Germinal center (tissue), 1 donor: ENCODE data around the gene RWDD4.
"Not testable (repeated sequence)": the region's sequence is repeated elsewhere in the genome, so short reads cannot be mapped to it uniquely, and the experiment has no call there.

ENCODE experiments used
- DNase-seq: peaks from one replicate; pipeline ENCODE4 v3.0.0; 2012; ENCODE audit warnings: mixed read lengths, low spot score

The RWDD4 gene

GRCh38 chr4:183635741-183636140, 23.2 kb downstream of the RWDD4 start:
- no peak for DNase-seq

GRCh38 chr4:183635321-183635720, 23.7 kb downstream of the RWDD4 start:
- DNase-seq = no peak

GRCh38 chr4:183633476-183634400, 25.2 kb downstream of the RWDD4 start:
- DNase-seq = no peak

- DNase-seq = no peak
Observed at GRCh38 chr4:183632689-183633088, 26.3 kb downstream of the RWDD4 start.

- DNase-seq = no peak
Observed at GRCh38 chr4:183631577-183632198, 27.3 kb downstream of the RWDD4 start.

GRCh38 chr4:183627979-183628588, 30.9 kb downstream of the RWDD4 start:
- no peak for DNase-seq

GRCh38 chr4:183627286-183627685, 31.7 kb downstream of the RWDD4 start:
- DNase-seq = not testable (repeated sequence)

- DNase-seq = no peak
Observed at GRCh38 chr4:183626168-183626567, 32.8 kb downstream of the RWDD4 start.

- DNase-seq = no peak
Observed at GRCh38 chr4:183624548-183624947, 34.4 kb downstream of the RWDD4 start.

- no peak for DNase-seq
Observed at GRCh38 chr4:183621875-183622274, 37.1 kb downstream of the RWDD4 start.

- DNase-seq = no peak
Observed at GRCh38 chr4:183620421-183620820, 38.6 kb downstream of the RWDD4 start.

GRCh38 chr4:183618681-183619080, 40.3 kb downstream of the RWDD4 start:
- no peak for DNase-seq

- no peak for DNase-seq
Observed at GRCh38 chr4:183617075-183617474, 41.9 kb downstream of the RWDD4 start.

- no peak for DNase-seq
Observed at GRCh38 chr4:183612329-183613250, 46.4 kb downstream of the RWDD4 start.

GRCh38 chr4:183611210-183611830, 47.7 kb downstream of the RWDD4 start:
- DNase-seq = no peak

- no peak for DNase-seq
Observed at GRCh38 chr4:183610613-183611012, 48.4 kb downstream of the RWDD4 start.

- DNase-seq = no peak
Observed at GRCh38 chr4:183610033-183610432, 49.0 kb downstream of the RWDD4 start.

GRCh38 chr4:183609151-183609550, 49.8 kb downstream of the RWDD4 start:
- DNase-seq = no peak

GRCh38 chr4:183607894-183608293, 51.1 kb downstream of the RWDD4 start:
- DNase-seq = no peak

- no peak for DNase-seq
Observed at GRCh38 chr4:183602557-183603027, 56.4 kb downstream of the RWDD4 start.

GRCh38 chr4:183601381-183601780, 57.6 kb downstream of the RWDD4 start:
- DNase-seq = no peak
